Hepatocyte (in vitro differentiated cells): ENCODE measurements around the gene RAPGEF4. TPM values are rescaled to one million over a fixed set of nuclear protein-coding genes. Genes with fewer than 3 reads are reported as not detected.

Experiments used
- DNase-seq: peaks from one replicate; pipeline ENCODE4 v3.0.0-alpha.2; 2016; ENCODE audit warnings: low spot score
- H2AFZ ChIP-seq: fragments of 200-600 bp; sonication (generic); 2 replicates; pipeline ENCODE4 v1.6.0; 2016; ENCODE audit warnings: antibody characterized with exemption, mild to moderate bottlenecking
- H3K27ac ChIP-seq: fragments of 200-600 bp; sonication (generic); 2 replicates; pipeline ENCODE4 v1.5.1; 2016; ENCODE audit warnings: mild to moderate bottlenecking
- H3K27me3 ChIP-seq: fragments of 200-600 bp; sonication (generic); 2 replicates; pipeline ENCODE4 v1.6.1; 2016
- H3K36me3 ChIP-seq: fragments of 200-600 bp; sonication (generic); replicated peaks from 2 replicates; pipeline ENCODE4 v1.5.1; 2016; ENCODE audit warnings: low read depth; ENCODE audit not compliant: insufficient read depth
- H3K4me1 ChIP-seq: fragments of 200-600 bp; sonication (generic); 2 replicates; pipeline ENCODE4 v1.5.1; 2016; ENCODE audit warnings: mild to moderate bottlenecking, moderate library complexity; ENCODE audit not compliant: insufficient read depth
- H3K4me2 ChIP-seq: fragments of 200-600 bp; sonication (generic); 2 replicates; pipeline ENCODE4 v1.6.0; 2016
- H3K4me3 ChIP-seq: fragments of 200-600 bp; sonication (generic); 2 replicates; pipeline ENCODE4 v1.5.1; 2016; ENCODE audit warnings: mild to moderate bottlenecking
- H3K79me2 ChIP-seq: fragments of 200-600 bp; sonication (generic); 2 replicates; pipeline ENCODE4 v1.6.0; 2017; ENCODE audit warnings: mild to moderate bottlenecking
- H3K9me2 ChIP-seq: fragments of 200-600 bp; sonication (generic); replicated peaks from 2 replicates; pipeline ENCODE4 v1.6.0; 2017; ENCODE audit warnings: mild to moderate bottlenecking; ENCODE audit not compliant: insufficient read depth
- H3K9me3 ChIP-seq: fragments of 200-600 bp; sonication (generic); 2 replicates; pipeline ENCODE4 v1.5.1; 2016; ENCODE audit warnings: low read depth, mild to moderate bottlenecking
- H4K20me1 ChIP-seq: fragments of 200-600 bp; sonication (generic); 2 replicates; pipeline ENCODE4 v1.6.0; 2016; ENCODE audit warnings: mild to moderate bottlenecking; ENCODE audit not compliant: insufficient read depth, poor library complexity, severe bottlenecking
- EZH2 ChIP-seq: fragments of 200-600 bp; sonication (generic); IDR thresholded peaks from 2 replicates; pipeline ENCODE4 v1.6.1; 2016; ENCODE audit warnings: antibody characterized with exemption, mild to moderate bottlenecking, borderline replicate concordance
- EZH2phosphoT487 ChIP-seq: fragments of 200-600 bp; sonication (generic); IDR thresholded peaks from one replicate; pipeline ENCODE4 v1.6.1; 2018; ENCODE audit warnings: antibody characterized with exemption, mild to moderate bottlenecking, low read depth, moderate library complexity; ENCODE audit not compliant: unreplicated experiment, severe bottlenecking
- WGBS: methylation state at CpG from one replicate; pipeline ENCODE4 v1.1.6; 2016; ENCODE audit warnings: low lambda C conversion rate; ENCODE audit errors: missing lambda C conversion rate; 5-methylcytosine and 5-hydroxymethylcytosine counted together
- polyA plus RNA-seq: library from polyadenylated mRNA; unstranded; fragments of >200 nt; fragmentation: Nextera tagmentation; extraction: Ambion mirVana; gene quantifications from 2 replicates; pipeline ENCODE4 v1.2.1, GENCODE V29; 2016
- total RNA-seq: library from RNA; depleted of rRNA; stranded (reverse); fragments of >200 nt; gene quantifications from 2 replicates; pipeline ENCODE4 v1.2.3, GENCODE V29; 2014
- TF ChIP-seq, protein P1 (sequence below): fragments of 200-600 bp; sonication (generic); IDR thresholded peaks from 2 replicates; pipeline ENCODE4 v1.5.1; 2016; ENCODE audit warnings: antibody characterized with exemption, mild to moderate bottlenecking; ENCODE audit not compliant: poor library complexity

RAPGEF4 gene
- total and polyA plus RNA-seq, 2 experiments from 2014 or later = 1.9 to 2.0 TPM

DNA sequence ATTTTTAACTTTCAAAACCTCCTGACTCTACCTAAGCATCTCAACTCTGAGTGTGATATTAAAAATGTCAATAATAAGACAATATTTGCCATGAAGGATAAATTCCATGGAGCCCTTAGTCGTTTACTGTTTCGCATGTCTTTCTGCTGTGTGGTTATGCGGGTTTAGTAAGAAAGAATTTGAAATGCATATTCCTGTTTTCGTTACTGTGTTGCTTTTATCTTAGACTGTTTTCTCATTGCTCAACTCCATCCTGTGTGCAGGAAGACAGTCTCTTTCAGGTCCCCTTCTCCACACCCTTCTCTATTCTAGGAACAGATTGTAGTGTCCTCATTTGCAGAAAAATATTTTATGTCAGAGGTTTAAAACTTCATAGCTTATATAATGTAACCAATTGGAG lies 257.5 kb downstream of the RAPGEF4 start:
- Histone ChIP-seq H3K4me3 (no peak overlapping the region), H3K4me1 (peaks cover 12% of the 10 kb centered on the region), H2AFZ (no peak overlapping the region), H3K36me3 (no peaks in the 10 kb centered on the region), H4K20me1 (no peaks in the 10 kb centered on the region), H3K27me3 (no peaks in the 10 kb centered on the region), H3K27ac (no peak overlapping the region), H3K9me3 (no peaks in the 10 kb centered on the region), H3K9me2 (no peaks in the 10 kb centered on the region), H3K4me2 (no peak overlapping the region), H3K79me2 (no peaks in the 10 kb centered on the region)
- no peak for DNase-seq
- 96% methylated on average over 4 of the region's 4 CpGs for WGBS
- TF ChIP-seq EZH2 = no peak
- TF ChIP-seq, protein P1, sequence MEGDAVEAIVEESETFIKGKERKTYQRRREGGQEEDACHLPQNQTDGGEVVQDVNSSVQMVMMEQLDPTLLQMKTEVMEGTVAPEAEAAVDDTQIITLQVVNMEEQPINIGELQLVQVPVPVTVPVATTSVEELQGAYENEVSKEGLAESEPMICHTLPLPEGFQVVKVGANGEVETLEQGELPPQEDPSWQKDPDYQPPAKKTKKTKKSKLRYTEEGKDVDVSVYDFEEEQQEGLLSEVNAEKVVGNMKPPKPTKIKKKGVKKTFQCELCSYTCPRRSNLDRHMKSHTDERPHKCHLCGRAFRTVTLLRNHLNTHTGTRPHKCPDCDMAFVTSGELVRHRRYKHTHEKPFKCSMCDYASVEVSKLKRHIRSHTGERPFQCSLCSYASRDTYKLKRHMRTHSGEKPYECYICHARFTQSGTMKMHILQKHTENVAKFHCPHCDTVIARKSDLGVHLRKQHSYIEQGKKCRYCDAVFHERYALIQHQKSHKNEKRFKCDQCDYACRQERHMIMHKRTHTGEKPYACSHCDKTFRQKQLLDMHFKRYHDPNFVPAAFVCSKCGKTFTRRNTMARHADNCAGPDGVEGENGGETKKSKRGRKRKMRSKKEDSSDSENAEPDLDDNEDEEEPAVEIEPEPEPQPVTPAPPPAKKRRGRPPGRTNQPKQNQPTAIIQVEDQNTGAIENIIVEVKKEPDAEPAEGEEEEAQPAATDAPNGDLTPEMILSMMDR = no peak

DNA sequence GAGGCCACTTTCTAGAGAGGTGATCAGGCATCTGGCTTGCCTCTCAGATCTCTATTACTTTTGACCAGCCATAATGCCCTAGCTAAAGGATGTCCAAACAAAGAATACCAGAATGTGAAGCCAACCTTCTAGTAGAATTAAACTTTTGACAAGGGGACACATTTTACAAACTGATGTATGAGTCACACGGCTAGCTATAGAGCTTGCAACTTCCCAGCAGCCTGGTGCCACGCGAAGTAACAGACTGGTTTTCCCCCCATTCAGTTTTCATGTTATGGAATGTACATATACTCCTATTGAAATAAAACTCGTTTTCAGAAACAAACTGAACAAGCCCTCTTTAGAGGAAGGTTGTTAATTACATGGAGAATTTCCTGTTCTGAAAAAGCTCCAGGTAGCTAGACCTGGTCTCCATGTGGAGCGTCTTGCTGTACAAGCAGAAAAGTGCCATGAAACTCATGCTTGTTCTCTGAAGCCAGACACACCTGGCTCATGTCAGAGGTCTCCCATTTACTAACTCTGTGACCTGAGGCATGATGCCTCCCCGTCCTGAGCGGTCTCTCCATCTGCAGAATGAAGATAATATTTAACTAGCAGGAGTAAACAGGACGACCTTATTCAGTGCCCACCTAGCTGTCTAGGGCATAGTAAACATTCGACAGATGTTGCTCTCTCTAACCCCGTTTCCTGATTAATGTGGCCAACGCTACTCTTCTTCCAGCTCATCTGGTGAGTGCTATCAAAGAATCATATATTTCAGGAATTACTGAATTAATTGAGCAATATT lies 258.5 kb downstream of the RAPGEF4 start:
- H3K36me3 ChIP-seq = no peaks in the 10 kb centered on the region
- no peak for DNase-seq
- H3K4me2 ChIP-seq = no peak overlapping the region
- no peak overlapping the region for H3K27ac ChIP-seq
- H3K9me3 ChIP-seq = no peaks in the 10 kb centered on the region
- H4K20me1 ChIP-seq = no peaks in the 10 kb centered on the region
- no peak for TF ChIP-seq EZH2
- TF ChIP-seq EZH2phosphoT487 = no peak
- TF ChIP-seq, protein P1 = no peak
- H3K27me3 ChIP-seq = no peaks in the 10 kb centered on the region
- peaks cover 16% of the 10 kb centered on the region for H3K4me1 ChIP-seq
- no peaks in the 10 kb centered on the region for H3K9me2 ChIP-seq
- 64% methylated on average over 11 of the region's 11 CpGs for WGBS
- H2AFZ ChIP-seq = no peak overlapping the region
- H3K4me3 ChIP-seq = no peak overlapping the region
- H3K79me2 ChIP-seq = no peaks in the 10 kb centered on the region

DNA sequence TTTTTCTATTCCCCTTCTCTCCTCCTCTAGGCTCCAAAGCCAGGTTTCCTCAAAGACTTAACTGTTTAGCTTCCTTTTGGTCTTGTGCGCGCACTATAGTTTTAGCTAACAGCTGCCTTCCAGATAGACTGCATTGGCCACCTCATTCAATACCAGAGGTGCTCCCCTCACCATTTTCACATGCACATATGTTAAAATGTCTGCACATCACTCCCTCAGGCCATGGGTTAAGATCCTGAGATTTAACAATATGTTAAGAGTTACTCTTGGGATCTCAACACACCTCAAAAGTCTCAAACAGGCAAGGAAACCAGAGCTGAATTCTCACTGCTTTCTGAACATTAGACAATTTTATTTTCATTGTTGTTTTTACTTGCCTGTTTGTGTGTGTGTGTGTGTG lies 259.2 kb downstream of the RAPGEF4 start:
- H3K4me2 ChIP-seq = no peak overlapping the region
- H3K27ac ChIP-seq = no peak overlapping the region
- no peaks in the 10 kb centered on the region for H3K27me3 ChIP-seq
- TF ChIP-seq EZH2 (no peak), EZH2phosphoT487 (no peak)
- TF ChIP-seq, protein P1 = no peak
- H3K9me2 ChIP-seq = no peaks in the 10 kb centered on the region
- no peak overlapping the region for H3K4me3 ChIP-seq
- WGBS = 98% methylated on average over 2 of the region's 2 CpGs
- H3K4me1 ChIP-seq = peaks cover 16% of the 10 kb centered on the region
- no peaks in the 10 kb centered on the region for H3K9me3 ChIP-seq
- no peaks in the 10 kb centered on the region for H3K36me3 ChIP-seq
- no peaks in the 10 kb centered on the region for H3K79me2 ChIP-seq
- no peak overlapping the region for H2AFZ ChIP-seq
- DNase-seq = no peak
- H4K20me1 ChIP-seq = no peaks in the 10 kb centered on the region
